ENCODE results near the gene PPP4R3C.
"Not testable (repeated sequence)": the region's sequence is repeated elsewhere in the genome, so short reads cannot be mapped to it uniquely, and the experiment has no call there.

PPP4R3C gene

GRCh38 chrX:27463187-27463586 lies at the start of gene PPP4R3C:
PPP4R3C (minus strand) TSS chrX:27463341; CDS start chrX:27463296, 45 bp downstream.
- no peak for DNase-seq (ENCODE audit: low read depth in 2 of 2)

- no peak for DNase-seq (ENCODE audit: low read depth in 2 of 2)
Measured at GRCh38 chrX:27491397-27491796, 28.3 kb upstream of the PPP4R3C start.

- DNase-seq (ENCODE audit: low read depth in 2 of 2): no peak
Measured at GRCh38 chrX:27466051-27466450, 2.9 kb upstream of the PPP4R3C start.

- DNase-seq (ENCODE audit: low read depth in 2 of 2): no peak
Measured at GRCh38 chrX:27465036-27465435, 1.9 kb upstream of the PPP4R3C start.

- not testable (repeated sequence) for DNase-seq (ENCODE audit: low read depth in 2 of 2)
Measured at GRCh38 chrX:27459129-27459528, 4.0 kb downstream of the PPP4R3C start.

- DNase-seq (ENCODE audit: low read depth in 2 of 2): not testable (repeated sequence)
Measured at GRCh38 chrX:27458544-27458943, 4.6 kb downstream of the PPP4R3C start.

- DNase-seq (ENCODE audit: low read depth in 2 of 2): no peak
Measured at GRCh38 chrX:27451324-27451723, 11.8 kb downstream of the PPP4R3C start.

- no peak for DNase-seq (ENCODE audit: low read depth in 2 of 2)
Measured at GRCh38 chrX:27446423-27446822, 16.7 kb downstream of the PPP4R3C start.

- no peak for DNase-seq (ENCODE audit: low read depth in 2 of 2)
Measured at GRCh38 chrX:27445438-27445837, 17.7 kb downstream of the PPP4R3C start.

GRCh38 chrX:27444093-27444908 lies 18.8 kb downstream of the PPP4R3C start:
- DNase-seq (ENCODE audit: low read depth in 2 of 2): no peak

GRCh38 chrX:27442392-27442791 lies 20.7 kb downstream of the PPP4R3C start:
- not testable (repeated sequence) for DNase-seq (ENCODE audit: low read depth in 2 of 2)

- no peak for DNase-seq (ENCODE audit: low read depth in 2 of 2)
Measured at GRCh38 chrX:27439771-27440170, 23.4 kb downstream of the PPP4R3C start.

GRCh38 chrX:27438937-27439336 lies 24.2 kb downstream of the PPP4R3C start:
- DNase-seq (ENCODE audit: low read depth in 2 of 2): no peak

- no peak for DNase-seq (ENCODE audit: low read depth in 2 of 2)
Measured at GRCh38 chrX:27435031-27435430, 28.1 kb downstream of the PPP4R3C start.
